GM21786 (cell line): ENCODE data around the gene PICALM.
"Not testable (repeated sequence)": the region's sequence is repeated elsewhere in the genome, so short reads cannot be mapped to it uniquely, and the experiment has no call there.

Experiments
- ATAC-seq: cut with Tn5 transposase; IDR thresholded peaks from one replicate; pipeline ENCODE4 v1.9.1; 2021; ENCODE audit not compliant: unreplicated experiment

PICALM gene

DNA sequence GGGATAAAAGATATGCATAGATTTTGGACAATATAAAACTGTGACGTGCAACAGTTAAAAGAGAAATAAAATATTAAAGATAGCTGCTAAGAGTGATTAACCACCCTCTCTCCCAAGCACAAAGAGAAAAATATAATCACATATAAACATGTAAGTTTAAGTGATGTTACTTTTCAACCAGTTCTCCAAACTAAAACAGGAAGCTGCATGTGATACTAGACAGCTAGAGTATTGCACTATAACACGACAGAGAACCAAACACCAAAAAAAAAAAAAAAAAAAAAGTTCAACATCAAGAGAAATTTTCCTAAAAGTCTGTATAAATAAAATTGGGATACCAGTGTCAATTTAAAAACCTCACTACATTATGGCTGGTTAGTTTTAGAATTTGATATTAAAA is 79.1 kb downstream of the PICALM start:
- no peak for ATAC-seq

DNA sequence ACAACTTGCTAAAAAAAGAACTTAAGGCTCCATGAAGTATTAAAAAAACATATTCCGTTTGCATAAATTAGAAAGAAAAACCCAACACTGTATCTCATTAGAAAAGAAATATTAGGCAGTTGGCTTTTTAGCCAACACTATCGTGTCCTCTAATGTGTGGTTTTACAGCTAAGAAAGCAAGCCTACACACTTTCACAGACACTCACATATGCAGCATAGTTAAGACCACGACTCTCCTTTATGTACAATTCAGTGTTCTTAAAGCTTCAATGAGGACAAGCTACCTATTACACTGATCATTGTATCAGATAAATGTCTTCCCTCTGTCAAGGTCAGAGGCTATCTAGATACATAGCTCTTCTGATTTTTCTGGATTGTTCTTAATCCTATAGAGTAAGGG is 80.1 kb downstream of the PICALM start:
- ATAC-seq: no peak

DNA sequence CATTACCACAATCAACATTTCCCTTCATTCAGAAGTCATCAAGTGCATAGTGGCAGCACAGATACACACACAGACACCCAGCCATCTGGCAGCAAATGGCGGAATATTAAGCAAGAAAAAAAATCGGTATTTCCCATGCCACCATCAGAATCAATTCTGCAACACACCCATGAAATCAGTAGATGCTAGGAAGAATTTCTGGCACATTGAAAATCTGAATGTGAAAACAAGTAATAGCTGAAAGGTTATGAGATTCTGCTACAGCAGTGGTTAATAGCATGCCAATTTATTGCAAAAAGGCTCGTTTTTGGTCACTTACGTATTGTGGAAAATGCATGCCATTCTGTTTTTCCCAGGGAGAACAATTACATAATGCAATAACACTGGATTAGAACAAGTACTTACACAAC is 91.1 kb downstream of the PICALM start:
- ATAC-seq: no peak

DNA sequence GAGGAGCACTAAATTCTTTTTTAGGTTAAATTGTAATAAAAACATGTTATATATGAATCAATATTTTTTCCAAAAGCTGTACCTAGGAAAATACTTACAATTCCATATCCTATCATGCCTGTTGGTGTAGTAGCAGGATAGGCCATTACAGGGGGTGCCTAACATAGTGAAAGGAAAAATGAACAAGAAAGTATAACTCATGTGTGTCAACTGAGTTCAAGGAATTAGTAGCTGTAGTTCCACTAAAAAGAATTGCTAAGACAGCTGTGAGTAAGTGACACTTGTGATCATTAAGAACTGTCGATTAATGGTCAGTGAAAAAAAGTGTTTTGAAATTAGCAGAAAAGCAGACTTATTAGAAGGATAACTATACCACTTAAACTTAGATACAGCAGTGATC is 92.4 kb downstream of the PICALM start:
- ATAC-seq: no peak

DNA sequence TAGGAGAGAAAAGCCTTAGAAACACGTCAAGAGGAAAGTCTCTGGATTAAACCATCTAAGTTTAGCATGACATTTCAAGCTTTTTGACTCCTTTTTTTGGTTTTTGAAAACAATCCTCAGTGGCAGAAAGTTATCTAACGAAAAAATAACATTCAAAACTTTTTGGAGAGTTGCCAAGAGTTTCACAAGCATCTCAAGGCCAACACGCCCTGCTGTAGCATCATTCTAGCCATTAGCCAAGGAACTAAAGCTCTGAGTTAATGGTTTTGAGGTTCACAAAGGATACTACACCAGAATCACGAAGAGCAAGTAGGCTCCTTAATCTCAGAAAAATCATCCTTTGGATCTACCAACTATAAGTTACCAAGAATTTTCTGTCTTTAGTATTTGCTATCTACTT is 94.8 kb downstream of the PICALM start:
- ATAC-seq: no peak

DNA sequence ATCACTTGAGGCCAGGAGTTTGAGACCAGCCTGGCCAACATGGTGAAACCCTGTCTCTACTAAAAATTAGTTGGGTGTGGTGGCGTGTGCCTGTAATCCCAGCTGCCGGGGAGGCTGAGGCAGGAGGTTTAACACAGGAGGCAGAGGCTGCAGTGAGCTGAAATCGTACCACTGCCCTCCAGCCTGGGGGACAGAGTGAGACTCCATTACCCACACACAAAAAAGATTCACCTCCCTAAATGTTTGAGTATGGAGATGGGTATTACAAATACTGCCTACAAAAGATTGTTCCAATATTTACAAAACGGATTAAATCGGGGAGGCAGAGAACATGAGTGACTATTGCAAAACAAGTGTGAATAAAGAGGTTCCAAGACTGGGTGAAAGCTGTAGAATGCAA is 98.3 kb downstream of the PICALM start:
- ATAC-seq: no peak

DNA sequence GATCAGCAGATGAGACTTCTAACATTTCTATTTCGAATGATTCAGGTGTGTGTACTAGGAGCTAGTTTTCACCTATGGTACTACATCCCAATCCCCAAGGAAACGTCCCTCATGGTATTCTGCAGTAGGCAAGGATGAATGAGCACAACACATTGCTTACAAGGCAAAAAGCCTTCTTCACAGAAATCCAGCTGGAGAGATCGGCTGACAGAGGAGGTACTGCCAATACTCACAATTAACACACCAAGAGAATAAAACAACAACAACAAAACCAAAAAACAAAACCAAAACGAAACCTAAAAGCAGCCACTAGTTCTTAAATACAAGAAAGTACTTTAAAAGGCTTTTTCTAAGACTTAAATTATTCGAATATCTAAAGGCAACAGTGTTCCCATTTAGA is 101.4 kb downstream of the PICALM start:
- no peak for ATAC-seq

DNA sequence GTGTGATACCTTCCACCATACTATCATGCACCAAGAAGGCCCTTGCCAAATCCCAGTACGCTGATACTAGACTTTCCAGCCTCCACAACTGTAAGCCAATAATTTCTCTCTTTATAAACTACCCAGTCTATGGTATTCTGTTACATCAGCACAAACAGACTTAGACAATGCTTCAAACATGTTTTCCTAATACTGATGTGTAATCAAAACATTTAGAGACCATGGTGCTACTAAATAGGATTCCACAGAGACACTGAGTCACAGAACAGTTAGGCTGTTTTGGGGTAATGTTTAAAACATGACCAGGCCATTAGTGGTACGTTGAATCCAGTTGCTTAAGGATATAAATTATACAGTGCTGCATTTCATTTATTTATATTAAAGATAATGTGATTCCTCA is 103.7 kb downstream of the PICALM start:
- ATAC-seq: no peak

DNA sequence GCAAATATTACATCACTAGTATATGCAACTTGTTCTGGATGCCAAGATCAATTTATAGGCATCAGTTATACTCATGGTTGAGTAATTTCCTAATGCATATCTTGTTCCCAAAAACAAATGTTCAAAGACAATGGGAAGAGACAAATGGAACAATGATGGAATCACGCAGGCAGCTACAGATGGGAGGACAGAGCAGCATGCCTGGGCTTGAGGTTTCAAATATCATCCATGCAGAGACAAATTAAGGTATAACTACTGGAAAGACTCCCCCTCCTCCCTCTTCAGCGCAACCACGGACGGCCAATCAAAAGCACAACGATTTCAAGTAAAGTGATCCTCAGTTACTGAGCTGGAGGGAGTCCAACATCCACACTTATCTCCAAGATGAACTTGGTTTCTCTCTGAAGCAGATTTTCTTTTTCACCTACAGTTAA is 106.9 kb downstream of the PICALM start:
- ATAC-seq: no peak

DNA sequence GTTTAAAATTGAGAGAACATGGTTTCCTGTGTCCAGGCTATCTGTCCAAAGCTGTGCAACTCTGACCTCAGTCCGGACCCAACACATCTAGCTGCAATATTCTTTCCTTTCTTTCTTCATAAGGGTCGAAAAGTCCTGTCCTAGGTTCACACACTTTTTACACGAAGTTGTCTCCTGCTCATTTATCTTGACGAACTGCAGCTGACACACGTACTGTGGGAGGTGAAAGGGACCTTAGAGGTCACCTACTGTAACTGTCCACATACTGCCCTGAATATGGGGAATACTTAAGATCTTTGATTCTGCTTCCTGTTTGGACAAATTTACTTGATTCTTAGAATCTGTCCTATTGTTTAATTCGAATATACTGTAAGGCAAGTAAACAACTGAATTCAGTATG is 107.8 kb downstream of the PICALM start:
- ATAC-seq: no peak

DNA sequence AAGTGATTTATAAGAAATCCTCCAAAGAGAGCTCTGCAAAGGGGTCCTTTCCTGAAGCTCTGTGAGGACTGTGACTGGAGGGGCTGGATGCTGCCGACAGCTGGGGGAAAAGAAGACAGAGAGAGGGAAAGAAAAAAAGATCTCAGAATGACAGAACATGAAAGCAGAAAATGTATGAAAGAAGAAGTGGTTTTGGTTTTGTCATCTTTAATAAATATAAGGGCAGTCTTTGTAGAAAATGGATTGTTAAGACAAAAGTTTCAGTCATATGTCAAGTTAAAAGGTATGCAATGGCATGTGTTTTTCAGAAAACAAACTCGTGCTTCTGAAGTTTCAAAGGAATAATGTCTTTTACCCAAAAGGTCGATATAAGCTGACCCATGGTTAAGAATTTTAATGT is 108.2 kb downstream of the PICALM start:
- no peak for ATAC-seq

DNA sequence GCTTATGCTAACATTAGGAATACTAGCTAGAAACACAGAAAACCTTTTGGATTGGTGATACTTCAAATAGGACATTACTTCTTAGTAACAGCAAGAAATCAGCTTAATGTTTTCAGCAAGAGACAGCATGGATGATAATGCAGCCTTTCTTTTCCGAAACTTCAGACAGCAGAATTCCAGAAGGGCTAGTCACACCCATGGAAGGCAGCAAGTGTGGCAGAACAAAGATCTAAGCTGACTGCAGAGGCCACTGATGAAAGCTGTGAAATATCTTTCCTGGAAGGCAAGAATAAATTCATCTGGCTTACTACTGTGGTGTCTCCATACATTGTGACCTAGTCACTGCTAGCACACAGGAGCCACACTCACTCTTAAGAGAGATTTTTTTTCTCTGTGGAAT is 113.4 kb downstream of the PICALM start:
- no peak for ATAC-seq

DNA sequence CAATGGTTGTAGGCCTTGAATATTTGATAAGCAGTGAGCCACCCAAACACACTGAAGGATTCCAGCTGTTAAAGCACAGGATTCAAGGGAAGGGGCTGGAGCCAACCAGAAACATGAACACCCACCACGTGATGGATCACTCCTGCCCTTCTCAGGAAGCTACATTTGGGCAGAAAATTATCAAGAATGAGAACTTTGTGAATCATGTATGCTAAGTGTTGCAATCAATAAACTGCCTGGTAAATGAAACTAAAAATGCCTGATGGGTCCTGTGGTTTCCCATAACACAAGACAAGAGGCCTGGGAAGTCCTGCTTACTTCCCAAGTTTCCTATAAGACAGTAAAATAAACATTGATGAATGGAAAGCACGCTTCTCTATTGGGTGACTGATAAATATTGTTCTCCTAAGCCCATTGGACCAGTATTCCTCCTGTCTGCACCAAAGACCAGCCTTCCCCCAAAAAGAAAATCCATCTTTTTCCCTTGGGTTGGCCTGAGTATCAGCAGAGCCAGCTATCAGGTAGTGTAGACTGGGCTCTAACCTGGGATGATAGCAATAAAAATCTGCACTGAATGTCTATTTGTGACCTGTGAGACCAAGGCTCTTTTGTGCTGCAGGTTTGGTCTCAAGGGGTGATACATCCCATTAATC is 115.3 kb downstream of the PICALM start:
- ATAC-seq: no peak

DNA sequence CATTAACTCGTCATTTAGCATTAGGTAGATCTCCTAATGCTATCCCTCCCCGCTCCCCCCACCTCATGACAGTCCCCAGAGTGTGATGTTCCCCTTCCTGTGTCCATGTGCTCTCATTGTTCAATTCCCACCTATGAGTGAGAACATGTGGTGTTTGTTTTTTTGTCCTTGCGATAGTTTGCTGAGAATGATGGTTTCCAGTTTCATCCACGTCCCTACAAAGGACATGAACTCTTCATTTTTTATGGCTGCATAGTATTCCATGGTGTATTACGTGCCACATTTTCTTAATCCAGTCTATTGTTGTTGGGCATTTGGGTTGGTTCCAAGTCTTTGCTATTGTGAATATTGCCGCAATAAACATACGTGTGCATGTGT is 116.8 kb downstream of the PICALM start:
- ATAC-seq: not testable (repeated sequence)

DNA sequence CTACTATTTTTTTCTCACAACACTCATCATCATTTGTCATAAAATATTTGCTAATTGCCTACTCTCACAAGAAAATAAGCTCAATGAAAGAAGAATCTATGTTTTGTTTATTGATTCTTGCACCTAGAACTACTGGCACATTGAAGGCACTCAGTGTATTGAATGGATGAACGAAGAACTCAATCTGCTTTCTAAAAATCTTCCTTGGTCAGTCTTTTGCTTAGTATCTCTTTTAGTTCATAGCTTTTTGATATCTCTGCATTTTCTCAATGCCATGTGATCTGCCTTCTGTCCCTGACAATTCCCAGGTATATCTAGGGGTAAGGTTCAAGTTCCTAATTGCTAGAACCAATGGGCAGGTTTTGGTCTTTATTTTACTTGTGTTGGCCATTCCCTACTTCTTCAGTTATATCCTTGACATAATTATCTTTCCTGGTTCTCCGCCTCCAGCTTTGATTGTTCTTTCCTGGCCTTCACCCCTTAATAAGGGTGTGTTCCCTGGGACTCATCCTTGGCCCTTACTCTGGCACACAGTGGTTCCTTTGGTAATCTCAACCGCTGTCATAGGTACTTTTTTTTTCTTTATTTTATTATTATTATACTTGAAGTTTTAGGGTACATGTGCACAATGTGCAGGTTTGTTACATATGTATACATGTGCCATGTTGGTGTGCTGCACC is 117.3 kb downstream of the PICALM start:
- no peak for ATAC-seq

DNA sequence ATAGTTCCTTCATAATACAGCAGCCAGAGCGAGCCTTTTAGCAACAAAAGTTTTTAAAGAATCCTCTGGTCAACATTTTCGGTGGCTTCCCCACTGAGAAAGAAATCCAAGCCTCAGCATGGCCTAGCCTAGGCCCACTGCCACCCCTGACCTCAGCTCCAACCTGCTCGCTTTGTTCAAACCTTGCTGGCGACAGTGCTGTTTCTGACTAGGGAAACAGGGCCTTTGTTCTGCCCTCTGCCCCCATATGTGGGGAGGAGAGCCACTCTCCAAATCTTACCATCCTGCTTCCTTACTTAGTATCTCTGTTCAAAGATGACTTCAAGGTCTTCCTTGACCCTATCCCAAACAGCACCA is 117.9 kb downstream of the PICALM start:
- no peak for ATAC-seq

DNA sequence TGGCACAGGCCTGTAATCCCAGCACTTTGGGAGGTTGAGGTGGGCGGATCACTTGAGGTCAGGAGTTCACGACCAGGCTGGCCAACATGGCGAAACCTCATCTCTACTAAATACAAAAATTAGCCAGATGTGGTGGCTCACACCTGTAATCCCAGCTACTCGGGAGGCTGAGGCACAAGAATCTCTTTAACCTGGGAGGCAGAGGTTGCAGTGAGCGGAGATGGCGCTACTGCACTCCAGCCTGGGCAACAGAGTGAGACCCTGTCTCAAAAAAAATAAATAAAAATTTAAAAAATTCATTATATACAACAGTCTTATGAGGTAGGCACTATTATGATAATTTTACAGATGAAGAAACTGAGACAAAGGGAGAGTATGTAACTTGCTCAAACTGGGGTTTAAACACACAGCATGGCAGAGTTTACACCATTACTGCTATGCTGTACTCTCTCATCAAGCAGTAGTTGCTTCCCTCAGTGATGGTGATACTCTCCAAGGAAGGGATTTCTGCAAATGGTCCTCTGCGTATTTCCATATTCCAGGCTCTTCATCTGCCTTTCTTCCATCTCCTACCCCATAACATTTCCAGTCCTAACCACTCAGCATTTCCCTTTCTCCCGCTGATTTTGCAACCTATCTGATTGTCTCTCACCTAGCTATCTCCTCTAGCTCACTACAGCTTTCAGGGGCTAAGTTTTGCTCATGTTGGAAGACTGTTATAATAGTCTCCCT is 118.4 kb downstream of the PICALM start:
- no peak for ATAC-seq

DNA sequence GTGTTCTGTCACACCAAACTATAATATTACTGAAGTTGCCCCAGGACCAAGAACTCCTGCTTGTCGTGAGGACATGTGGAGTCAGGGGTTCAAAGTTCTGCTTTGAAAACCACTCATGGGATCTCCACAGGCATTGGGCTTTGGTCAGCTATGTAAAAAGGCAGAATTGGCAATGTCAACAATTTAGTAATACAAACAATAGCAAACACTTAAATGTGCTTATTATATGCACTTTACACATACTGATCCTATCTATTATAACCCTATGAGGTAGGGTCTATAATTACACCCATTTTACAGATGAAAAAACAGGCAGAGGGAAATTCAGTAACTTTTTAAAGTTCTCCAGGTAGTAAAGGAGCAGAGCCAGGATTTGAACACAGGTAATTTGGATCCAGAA is 119.1 kb downstream of the PICALM start:
- no peak for ATAC-seq

DNA sequence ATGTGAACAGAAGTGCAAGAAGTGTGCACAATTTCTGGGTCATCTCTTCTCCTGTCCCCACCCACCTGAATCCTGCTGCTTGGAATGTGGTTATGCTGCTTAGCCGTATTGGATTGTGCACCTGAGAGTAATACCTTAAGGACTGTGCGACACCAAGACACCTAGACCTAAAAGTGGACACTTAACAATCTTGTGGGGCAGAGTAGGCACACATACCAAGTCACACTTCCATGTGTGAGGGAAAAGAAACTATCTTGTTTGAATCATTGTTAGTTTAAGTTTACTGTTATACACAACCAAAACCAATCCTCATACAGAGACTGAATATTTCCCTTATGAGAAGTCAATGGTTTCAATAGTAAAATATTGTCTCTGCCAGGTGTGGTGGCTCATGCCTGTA is 120.0 kb downstream of the PICALM start:
- ATAC-seq: no peak

DNA sequence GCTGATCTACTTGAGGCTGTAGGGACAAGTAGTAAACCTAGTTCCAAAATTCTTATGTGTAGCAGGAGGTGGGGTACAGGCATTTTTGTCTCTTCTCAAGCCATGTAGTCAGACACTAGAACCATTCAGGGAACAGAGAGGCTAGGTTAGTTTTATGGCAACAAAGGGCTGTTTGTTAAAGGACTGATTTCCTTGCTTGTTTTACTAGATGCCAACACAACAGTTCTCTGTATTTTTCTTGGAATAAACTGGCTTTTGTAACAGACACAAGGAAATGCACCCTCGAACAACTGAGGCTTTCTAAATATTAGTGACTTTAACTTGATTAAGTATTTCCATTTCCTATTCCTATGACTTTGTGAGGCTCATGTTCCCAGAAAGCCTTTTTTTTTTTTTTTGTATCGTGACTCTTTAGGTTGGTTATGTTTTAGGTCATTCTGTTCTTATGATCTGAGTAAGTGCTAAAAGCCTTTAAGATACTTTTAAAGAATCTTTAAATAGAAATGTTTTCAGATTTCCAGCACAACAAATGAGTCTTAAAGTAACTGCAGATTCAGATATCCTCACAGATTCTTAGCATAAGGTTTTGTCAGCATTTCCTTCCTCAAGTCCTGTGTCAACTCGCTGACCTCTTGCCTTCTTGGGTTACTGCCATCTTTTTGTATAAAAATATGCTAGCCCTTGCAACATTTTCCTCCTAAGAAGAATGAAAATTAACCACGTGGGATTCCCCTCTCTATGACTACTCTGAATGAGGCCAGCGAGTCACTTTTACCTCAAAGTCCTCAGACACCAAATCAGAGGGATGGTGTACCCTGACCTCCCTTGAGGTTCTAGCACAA is 121.2 kb downstream of the PICALM start:
- peak; percentile 51 for ATAC-seq

DNA sequence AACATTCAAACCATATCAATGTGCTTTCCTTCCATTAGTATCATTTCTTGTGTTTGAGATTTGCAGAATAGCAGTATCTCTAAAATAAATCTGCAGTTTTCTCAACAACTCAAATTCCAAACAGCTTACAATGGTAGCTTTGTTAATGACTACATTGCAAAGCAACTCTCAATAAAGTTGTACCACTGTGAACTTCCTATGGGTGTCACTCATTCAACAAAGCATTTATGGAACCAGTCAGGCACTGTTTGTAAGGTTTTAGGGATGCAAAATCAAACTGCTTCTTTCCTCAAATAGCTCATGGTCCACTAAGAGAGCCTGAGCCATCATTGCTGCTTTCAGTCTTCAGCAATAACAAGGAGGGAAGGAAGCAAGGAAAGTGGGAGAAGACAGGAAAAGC is 122.7 kb downstream of the PICALM start:
- ATAC-seq: no peak

DNA sequence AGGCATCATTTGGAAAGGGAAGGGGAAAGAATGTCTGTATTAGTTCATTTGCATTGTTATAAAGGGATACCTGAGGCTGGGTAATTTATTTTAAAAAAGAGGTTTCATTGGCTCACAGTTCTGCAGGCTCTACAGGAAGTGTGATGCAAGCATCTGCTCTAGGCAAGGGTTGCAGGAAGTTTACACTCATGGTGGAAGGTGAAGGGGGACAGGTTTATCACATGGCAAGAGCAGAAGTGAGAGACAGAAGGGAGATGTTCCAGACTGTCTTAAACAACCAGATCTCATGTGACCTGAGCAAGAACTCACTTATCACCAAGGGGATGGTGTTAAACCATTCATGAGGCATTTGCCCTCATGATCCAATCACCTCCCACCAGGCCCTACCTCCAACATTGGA is 123.1 kb downstream of the PICALM start:
- ATAC-seq: no peak
